Keratinocyte (primary cell): ENCODE measurements around the gene SRRM5.

Experiments used
- CTCF ChIP-seq, 3 experiments: IDR thresholded peaks in 1 of 3; conservative IDR thresholded peaks in 1 of 3; optimal IDR thresholded peaks in 1 of 3; 2 replicates in 2 of 3; 3 replicates in 1 of 3; pipeline versions ENCODE3 to v1.5.1; 2011; ENCODE audit warnings: low read length in 3 of 3, mild to moderate bottlenecking in 3 of 3, moderate library complexity in 2 of 3, control low read depth in 1 of 3, inconsistent platforms in 1 of 3; ENCODE audit not compliant: insufficient read depth in 2 of 3; ENCODE audit errors: extremely low read depth in 1 of 3
- EZH2 ChIP-seq: IDR thresholded peaks from one replicate; pipeline ENCODE4 v1.6.1; 2012; ENCODE audit warnings: inconsistent platforms, mild to moderate bottlenecking, low read length, moderate library complexity

- TF ChIP-seq CTCF (optimal IDR thresholded peaks at IDR 0.05 in 1 of 3, IDR thresholded peaks at IDR 0.05 in 1 of 3, conservative IDR thresholded peaks at IDR 0.05 in 1 of 3; ENCODE audit: extremely low read depth in 1 of 3, insufficient read depth in 2 of 3, low read length in 3 of 3) (no peak), EZH2 (no peak)
Observed at GRCh38 chr19:43658494-43658893, 46.6 kb downstream of the SRRM5 start.
